HEK293T (cell line): ENCODE results near the gene ITLN2.

Source experiments
- ELF4 ChIP-seq: fragments of 450-650 bp; IDR thresholded peaks from 2 replicates; pipeline ENCODE4 v1.6.1; 2017; ENCODE audit warnings: antibody characterized with exemption
- SP1 ChIP-seq: fragments of 450-650 bp; IDR thresholded peaks from 2 replicates; pipeline ENCODE4 v1.6.1; 2017
- TF ChIP-seq, protein P1 (sequence below): fragments of 450-650 bp; IDR thresholded peaks from 2 replicates; pipeline ENCODE4 v1.6.1; 2016

DNA sequence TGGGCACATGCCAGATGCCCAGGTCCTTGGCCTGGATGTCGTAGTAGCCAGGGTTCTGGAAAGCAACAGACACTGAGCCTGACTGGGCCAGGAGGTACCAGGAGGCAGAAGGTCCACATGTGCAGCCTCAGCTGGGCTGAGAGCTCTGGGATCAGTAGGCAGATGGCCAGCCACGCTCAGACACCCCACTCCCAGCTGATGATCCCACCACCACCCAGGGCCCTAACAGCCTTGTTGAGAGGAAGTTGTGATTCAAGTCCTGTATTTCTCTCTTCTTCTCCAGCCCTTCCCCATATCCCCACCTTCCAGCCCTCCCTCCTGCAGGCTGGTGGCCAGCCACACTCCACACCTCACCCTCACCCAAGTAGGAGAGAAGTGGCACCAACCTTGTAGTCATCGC lies 4.0 kb downstream of the ITLN2 start:
- TF ChIP-seq, protein P1, sequence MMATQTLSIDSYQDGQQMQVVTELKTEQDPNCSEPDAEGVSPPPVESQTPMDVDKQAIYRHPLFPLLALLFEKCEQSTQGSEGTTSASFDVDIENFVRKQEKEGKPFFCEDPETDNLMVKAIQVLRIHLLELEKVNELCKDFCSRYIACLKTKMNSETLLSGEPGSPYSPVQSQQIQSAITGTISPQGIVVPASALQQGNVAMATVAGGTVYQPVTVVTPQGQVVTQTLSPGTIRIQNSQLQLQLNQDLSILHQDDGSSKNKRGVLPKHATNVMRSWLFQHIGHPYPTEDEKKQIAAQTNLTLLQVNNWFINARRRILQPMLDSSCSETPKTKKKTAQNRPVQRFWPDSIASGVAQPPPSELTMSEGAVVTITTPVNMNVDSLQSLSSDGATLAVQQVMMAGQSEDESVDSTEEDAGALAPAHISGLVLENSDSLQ = no peak
- TF ChIP-seq ELF4 = no peak
- no peak for TF ChIP-seq SP1
